G401.6 (cell line): ENCODE results near the gene ZBBX.

Experiments used
- FAIRE-seq: peaks from 2 replicates; lab custom pipeline; 2012; peaks lifted over from hg19 to GRCh38; lab: Jason Lieb, UNC

Gene ZBBX

GRCh38 chr3:167305340-167305890 lies 74.7 kb downstream of the ZBBX start:
- FAIRE-seq, result no peak

GRCh38 chr3:167304077-167304476 lies 76.0 kb downstream of the ZBBX start:
- no peak for FAIRE-seq

- no peak for FAIRE-seq
Measured at GRCh38 chr3:167302678-167303077, 77.4 kb downstream of the ZBBX start.

GRCh38 chr3:167300207-167300606 lies 79.9 kb downstream of the ZBBX start:
- no peak for FAIRE-seq

- no peak for FAIRE-seq
Measured at GRCh38 chr3:167289435-167289834, 90.7 kb downstream of the ZBBX start.

- FAIRE-seq, result peak; percentile 78
Measured at GRCh38 chr3:167288737-167289136, 91.4 kb downstream of the ZBBX start.

GRCh38 chr3:167287308-167287707 lies 92.8 kb downstream of the ZBBX start:
- no peak for FAIRE-seq

GRCh38 chr3:167274141-167274874 lies 105.8 kb downstream of the ZBBX start:
- FAIRE-seq, result no peak

- no peak for FAIRE-seq
Measured at GRCh38 chr3:167253037-167253436, 127.1 kb downstream of the ZBBX start.

GRCh38 chr3:167251678-167252077 lies 128.4 kb downstream of the ZBBX start:
- no peak for FAIRE-seq

- no peak for FAIRE-seq
Measured at GRCh38 chr3:167246252-167246651, 133.8 kb downstream of the ZBBX start.

GRCh38 chr3:167241048-167241845 lies 138.8 kb downstream of the ZBBX start:
- FAIRE-seq, result no peak

- FAIRE-seq, result no peak
Measured at GRCh38 chr3:167228135-167228534, 152.0 kb downstream of the ZBBX start.

GRCh38 chr3:167225821-167226220 lies 154.3 kb downstream of the ZBBX start:
- FAIRE-seq, result no peak

GRCh38 chr3:167209011-167209410 lies 171.1 kb downstream of the ZBBX start:
- no peak for FAIRE-seq

- no peak for FAIRE-seq
Measured at GRCh38 chr3:167203062-167203461, 177.0 kb downstream of the ZBBX start.

GRCh38 chr3:167198949-167199600 lies 181.0 kb downstream of the ZBBX start:
- no peak for FAIRE-seq
